ENCODE results near the gene CLPX.

DNA sequence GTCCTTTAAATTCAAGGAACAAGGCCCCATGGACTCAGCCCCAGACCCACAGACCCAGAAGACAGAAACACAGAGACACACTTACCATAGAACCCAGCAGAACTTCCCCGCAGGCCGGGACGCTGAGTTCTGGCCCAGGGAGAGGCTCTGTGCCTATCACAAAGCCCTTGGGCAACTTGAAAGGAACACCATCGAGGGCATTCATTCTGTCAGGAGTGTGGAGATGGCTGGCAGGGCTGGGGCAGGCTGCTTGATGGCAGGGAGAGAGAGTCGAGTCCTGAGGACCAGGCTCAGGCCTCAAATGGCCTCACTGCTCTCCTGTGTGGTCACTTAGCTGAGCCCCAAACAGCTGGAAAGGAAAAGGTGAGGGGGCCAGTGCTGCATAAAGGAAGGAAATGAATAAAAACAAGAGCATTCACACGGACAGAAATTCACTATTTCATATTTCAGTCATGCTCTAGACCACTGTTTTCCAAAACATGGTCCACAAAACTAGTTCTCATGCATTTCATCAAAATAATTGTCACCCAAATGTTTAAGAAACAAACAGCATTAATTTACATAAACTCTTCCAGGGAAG is 79.0 kb downstream of the CLPX start:
- no peak for TF ChIP-seq POLR2A (IDR thresholded peaks at IDR 0.05)
- TF ChIP-seq, protein P1, sequence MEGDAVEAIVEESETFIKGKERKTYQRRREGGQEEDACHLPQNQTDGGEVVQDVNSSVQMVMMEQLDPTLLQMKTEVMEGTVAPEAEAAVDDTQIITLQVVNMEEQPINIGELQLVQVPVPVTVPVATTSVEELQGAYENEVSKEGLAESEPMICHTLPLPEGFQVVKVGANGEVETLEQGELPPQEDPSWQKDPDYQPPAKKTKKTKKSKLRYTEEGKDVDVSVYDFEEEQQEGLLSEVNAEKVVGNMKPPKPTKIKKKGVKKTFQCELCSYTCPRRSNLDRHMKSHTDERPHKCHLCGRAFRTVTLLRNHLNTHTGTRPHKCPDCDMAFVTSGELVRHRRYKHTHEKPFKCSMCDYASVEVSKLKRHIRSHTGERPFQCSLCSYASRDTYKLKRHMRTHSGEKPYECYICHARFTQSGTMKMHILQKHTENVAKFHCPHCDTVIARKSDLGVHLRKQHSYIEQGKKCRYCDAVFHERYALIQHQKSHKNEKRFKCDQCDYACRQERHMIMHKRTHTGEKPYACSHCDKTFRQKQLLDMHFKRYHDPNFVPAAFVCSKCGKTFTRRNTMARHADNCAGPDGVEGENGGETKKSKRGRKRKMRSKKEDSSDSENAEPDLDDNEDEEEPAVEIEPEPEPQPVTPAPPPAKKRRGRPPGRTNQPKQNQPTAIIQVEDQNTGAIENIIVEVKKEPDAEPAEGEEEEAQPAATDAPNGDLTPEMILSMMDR (IDR thresholded peaks at IDR 0.05), result no peak
